Activated naive CD4-positive, alpha-beta T cell treated with anti-CD3 and anti-CD28 coated beads, Interleukin-2, amount 50 U/mL, for 72 hours (primary cell): ENCODE data around the gene NATD1. TPM values are rescaled to one million over a fixed set of nuclear protein-coding genes. Genes with fewer than 3 reads are reported as not detected.

Experiments
- ATAC-seq, 2 donors: fragments of 150-1000 bp; cut with Tn5 transposase; 2 replicates each; pipeline ENCODE4 v1.10.0; 2021; ENCODE audit warnings: mild to moderate bottlenecking in 2 of 2, moderate library complexity in 2 of 2
- DNase-seq, 2 donors: peaks; one replicate each; pipeline ENCODE4 v3.0.0; 2021 to 2022; ENCODE audit warnings: low spot score in 2 of 2
- H3K27ac Mint-ChIP-seq, 2 donors: one replicate each; pipeline ENCODE4 v1.8.0; 2022; ENCODE audit warnings: mild to moderate bottlenecking in 2 of 2, mixed read lengths in 2 of 2
- H3K36me3 Mint-ChIP-seq, 2 donors: one replicate each; pipeline ENCODE4 v1.8.0; 2022; ENCODE audit warnings: mixed read lengths in 2 of 2
- H3K9me3 Mint-ChIP-seq, 2 donors: one replicate each; pipeline ENCODE4 v1.8.0; 2022; ENCODE audit warnings: mixed read lengths in 2 of 2
- total RNA-seq, 2 donors: library from RNA; stranded (reverse); gene quantifications; one replicate each; pipeline ENCODE4 v1.2.3, GENCODE V29; 2022

NATD1 gene
- total RNA-seq, result 1 to 10 TPM; 2.6 to 2.9 TPM

DNA sequence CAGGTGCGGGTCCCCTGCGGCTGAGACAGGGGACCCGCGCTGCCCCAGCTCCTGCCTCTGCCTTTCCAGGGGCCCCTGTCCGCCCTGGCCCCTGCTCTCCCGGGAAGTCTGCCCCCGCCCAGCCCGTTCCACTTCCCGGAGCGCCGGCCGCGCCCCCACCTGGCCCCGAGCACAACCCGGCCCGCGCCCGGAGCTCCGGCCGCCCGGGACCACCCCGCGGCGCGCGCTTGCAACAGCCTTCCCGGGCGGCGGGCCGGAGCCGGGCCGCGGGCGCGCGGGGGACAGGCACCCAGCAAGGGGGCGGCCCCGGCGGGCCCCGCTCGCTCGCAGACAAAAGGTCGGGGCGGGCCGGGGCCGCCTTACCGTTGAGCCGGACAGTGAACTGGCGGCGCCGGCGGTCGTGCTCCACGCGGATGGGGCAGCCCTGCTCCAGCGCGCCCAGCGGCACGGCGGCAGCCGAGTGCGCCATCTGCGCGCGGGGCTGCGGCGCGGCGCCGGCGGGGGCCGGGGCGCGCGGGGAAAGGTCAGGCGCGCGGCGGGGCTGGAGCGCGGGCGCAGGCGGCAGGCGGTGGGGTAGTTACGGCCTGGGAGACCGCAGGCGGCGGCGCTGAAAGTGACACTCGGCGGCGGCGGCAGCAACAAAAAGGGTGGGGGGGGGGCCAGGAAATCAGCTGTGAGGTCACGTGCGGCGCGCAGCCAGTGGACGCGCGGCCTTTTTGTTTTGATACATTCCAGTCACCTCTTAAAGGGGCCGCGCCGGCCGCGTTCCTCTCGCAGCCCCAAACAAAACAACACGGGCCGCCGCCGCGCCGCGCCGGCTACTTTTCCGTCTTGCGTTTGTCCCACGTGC is at the start of gene NATD1:
Gene NATD1, minus strand, starts transcription at position 615 of the 850 bp plus-strand sequence. Its CDS starts 146 bp downstream, at position 469.
- Mint-ChIP-seq H3K27ac (peak within 1 kb of the TSS in 1 of 2 donors; percentile 80), H3K9me3 (no peaks in the 10 kb centered on the region), H3K36me3 (no peaks in the 10 kb centered on the region)
- DNase-seq (peak; percentile 67 to 83), ATAC-seq (peak; percentile 84 to 89)

DNA sequence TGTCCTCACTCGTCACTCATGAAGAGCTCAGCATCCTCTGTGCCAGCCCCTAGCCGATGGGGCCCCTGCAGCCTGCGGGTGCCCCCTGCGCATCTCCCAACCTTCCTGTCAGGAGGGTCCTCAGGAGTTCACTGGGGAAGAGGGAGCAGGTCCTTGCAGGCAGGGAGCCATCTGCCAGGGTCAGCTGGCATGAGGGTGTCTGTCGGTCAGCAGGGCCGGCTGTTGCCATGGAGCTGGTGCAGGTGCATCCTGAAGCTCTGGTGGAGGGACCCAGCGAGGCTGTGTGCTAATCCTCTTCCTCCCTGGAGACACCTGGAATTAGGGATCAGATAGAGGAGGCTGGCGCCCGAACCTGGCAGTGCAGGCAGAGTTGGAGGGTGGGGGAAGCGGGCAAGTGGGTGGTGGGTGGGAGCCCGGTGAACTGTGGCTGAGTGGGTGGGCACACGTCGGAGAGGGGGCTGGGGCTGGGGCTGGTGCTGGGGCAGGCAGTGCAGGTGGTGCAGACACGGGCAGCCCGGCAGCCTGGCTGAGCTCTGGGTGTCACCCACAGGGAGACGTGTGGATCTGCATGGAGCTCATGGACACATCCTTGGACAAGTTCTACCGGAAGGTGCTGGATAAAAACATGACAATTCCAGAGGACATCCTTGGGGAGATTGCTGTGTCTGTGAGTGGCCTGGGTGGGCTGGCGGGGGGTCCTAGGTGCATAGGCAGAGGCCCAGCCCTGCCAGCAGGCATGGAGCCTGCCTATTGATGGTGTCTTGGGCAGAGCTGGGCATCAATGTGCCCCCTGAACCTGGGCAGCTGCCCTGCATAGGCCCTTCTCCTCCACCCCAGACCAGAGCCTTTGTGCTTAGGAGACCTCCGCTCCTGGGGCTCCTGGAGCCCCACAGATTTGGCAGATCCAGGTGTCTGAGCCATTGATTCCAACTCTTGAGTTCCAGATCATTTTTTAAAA is 48.7 kb upstream of the NATD1 start:
- DNase-seq (no peak), ATAC-seq (no peak)
- H3K9me3 Mint-ChIP-seq, result no peaks in the 10 kb centered on the region
- H3K27ac Mint-ChIP-seq, result peak overlapping the region; percentile 4 to 41
- peaks cover 33 to 35% of the 10 kb centered on the region in 2 donors for H3K36me3 Mint-ChIP-seq

DNA sequence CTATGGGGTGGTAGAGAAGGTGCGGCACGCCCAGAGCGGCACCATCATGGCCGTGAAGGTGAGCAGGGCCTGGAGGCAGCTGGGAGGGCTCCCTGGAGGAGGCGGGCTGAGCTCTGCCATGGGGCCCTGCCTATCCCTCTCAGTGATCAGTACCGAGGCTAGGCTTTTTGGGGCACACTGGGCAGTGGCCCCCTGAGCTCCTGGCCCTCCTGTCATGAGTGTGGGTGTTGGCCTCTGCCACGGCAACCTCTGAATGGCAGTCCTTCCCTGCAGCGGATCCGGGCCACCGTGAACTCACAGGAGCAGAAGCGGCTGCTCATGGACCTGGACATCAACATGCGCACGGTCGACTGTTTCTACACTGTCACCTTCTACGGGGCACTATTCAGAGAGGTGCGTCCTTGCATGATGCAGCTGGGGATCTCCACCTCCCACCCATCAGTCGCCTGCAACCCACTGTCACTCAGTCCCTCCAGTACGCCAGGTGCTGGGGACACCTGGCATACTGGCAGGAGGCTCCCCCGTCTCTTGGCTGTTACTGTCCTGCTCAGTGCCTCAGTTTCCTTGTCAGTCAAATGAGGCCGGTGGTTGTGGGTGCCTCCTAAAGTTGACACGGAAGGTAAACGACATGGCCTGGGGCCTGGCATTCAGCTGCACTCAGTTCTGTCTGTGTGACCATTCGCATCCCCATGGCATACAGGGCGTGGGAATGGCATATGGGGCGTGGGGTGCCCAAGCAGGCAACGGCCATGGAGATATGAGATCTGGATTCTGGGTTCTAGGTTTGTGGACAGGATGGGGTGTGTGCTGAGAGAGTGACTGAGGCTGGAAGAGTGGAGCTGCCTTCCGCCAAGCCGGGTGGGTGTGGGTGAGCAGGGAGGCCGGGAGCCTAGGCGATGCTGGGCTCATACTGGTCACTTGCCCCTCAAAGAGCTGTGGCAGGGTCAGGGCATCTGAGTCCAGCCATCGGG is 47.7 kb upstream of the NATD1 start:
- DNase-seq (no peak), ATAC-seq (no peak)
- no peaks in the 10 kb centered on the region for H3K9me3 Mint-ChIP-seq
- H3K27ac Mint-ChIP-seq, result peak overlapping the region; percentile 3 to 4
- peaks cover 33 to 34% of the 10 kb centered on the region in 2 donors for H3K36me3 Mint-ChIP-seq

DNA sequence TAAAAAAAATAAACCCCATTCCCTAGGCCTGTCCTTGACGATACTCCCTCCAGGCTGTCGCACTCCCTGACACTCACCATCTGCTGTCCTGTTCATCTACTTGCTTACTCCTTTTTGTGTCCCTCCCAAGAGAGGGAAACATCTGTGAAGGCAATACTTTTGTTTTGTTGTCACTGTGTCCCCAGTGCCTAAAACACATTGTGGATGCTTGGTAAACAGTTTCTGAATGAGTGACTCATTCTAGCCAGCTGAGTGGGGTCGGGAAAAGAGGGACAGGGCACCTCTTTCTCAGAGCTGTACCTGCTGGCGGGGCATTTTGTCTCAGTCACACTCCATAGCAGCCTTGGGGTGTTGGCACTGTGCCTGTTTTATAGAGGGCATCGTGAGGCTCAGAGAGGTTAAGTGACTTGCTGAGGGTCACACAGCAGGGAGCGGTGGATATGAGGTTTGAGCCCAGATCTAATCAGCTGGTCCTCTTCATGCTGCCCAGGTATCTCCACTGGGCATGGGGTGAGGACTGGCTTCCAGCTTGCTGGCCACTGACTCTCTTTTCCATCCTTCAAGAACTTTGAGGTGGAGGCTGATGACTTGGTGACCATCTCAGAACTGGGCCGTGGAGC is 46.9 kb upstream of the NATD1 start:
- Mint-ChIP-seq H3K36me3 (peaks cover 26 to 28% of the 10 kb centered on the region in 2 donors), H3K27ac (peak overlapping the region in 1 of 2 donors; percentile 45), H3K9me3 (no peaks in the 10 kb centered on the region)
- DNase-seq, result no peak
- no peak for ATAC-seq

GRCh38 chr17:21298983-21299519 is 45.8 kb upstream of the NATD1 start:
- H3K9me3 Mint-ChIP-seq, result no peaks in the 10 kb centered on the region
- no peak for ATAC-seq
- H3K36me3 Mint-ChIP-seq, result peaks cover 27 to 31% of the 10 kb centered on the region in 2 donors

GRCh38 chr17:21298056-21298982 is 45.1 kb upstream of the NATD1 start:
- Mint-ChIP-seq H3K27ac (no peak overlapping the region), H3K9me3 (no peaks in the 10 kb centered on the region)
- ATAC-seq, result no peak

More at GRCh38 chr17:21298983-21299519, 45.8 kb upstream of the NATD1 start:
- DNase-seq, result no peak
- H3K27ac Mint-ChIP-seq, result no peak overlapping the region

DNA sequence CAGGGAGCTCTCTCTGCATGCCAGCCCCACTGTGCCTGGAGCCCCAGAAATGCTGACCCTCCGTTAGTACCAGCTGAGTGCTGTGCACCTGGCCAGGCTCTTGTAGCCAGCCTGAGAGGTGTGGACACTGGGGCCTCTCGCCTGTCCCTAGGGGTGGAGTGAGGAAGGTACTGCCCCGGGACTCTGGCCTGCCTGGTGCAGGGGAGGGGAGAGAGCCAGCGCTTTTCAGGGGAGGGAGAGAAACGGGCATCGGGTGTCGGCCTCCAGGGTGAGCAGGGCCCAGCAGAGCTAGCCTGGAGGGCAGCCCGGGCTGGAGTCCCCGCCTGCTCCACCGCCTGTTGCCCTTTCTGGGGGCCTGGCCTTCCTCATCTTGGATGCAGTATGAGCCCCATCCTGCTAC is 44.4 kb upstream of the NATD1 start:
- Mint-ChIP-seq H3K27ac (no peak overlapping the region), H3K9me3 (no peaks in the 10 kb centered on the region), H3K36me3 (peaks cover 20 to 21% of the 10 kb centered on the region in 2 donors)
- ATAC-seq, result no peak
- DNase-seq, result no peak

More at GRCh38 chr17:21298056-21298982, 45.1 kb upstream of the NATD1 start:
- no peak for DNase-seq
- peaks cover 20 to 24% of the 10 kb centered on the region in 2 donors for H3K36me3 Mint-ChIP-seq

- DNase-seq (no peak), ATAC-seq (no peak)
- peak overlapping the region in 1 of 2 donors; percentile 46 for H3K27ac Mint-ChIP-seq
- peaks cover 20 to 21% of the 10 kb centered on the region in 2 donors for H3K36me3 Mint-ChIP-seq
- H3K9me3 Mint-ChIP-seq, result no peaks in the 10 kb centered on the region
Measured at GRCh38 chr17:21297026-21297520, 43.9 kb upstream of the NATD1 start.

GRCh38 chr17:21296097-21297025 is 43.2 kb upstream of the NATD1 start:
- H3K27ac Mint-ChIP-seq, result peak overlapping the region in 1 of 2 donors; percentile 77
- H3K9me3 Mint-ChIP-seq, result no peaks in the 10 kb centered on the region
- no peak for ATAC-seq
- no peak for DNase-seq
- H3K36me3 Mint-ChIP-seq, result peaks cover 19 to 24% of the 10 kb centered on the region in 2 donors

GRCh38 chr17:21295036-21295952 is 42.1 kb upstream of the NATD1 start:
- DNase-seq, result no peak
- H3K27ac Mint-ChIP-seq, result peak overlapping the region; percentile 1 to 93
- no peaks in the 10 kb centered on the region for H3K9me3 Mint-ChIP-seq
- ATAC-seq, result peak in 1 of 2 donors; percentile 3
- peaks cover 12 to 19% of the 10 kb centered on the region in 2 donors for H3K36me3 Mint-ChIP-seq

GRCh38 chr17:21294321-21295035 is 41.3 kb upstream of the NATD1 start:
- peaks cover 12 to 16% of the 10 kb centered on the region in 2 donors for H3K36me3 Mint-ChIP-seq
- DNase-seq, result no peak
- no peak for ATAC-seq
- H3K27ac Mint-ChIP-seq, result peak overlapping the region; percentile 1 to 93
- no peaks in the 10 kb centered on the region for H3K9me3 Mint-ChIP-seq

GRCh38 chr17:21293831-21294210 is 40.6 kb upstream of the NATD1 start:
- H3K9me3 Mint-ChIP-seq, result no peaks in the 10 kb centered on the region
- peaks cover 12 to 16% of the 10 kb centered on the region in 2 donors for H3K36me3 Mint-ChIP-seq
- ATAC-seq (no peak), DNase-seq (no peak)
- peak overlapping the region in 1 of 2 donors; percentile 72 for H3K27ac Mint-ChIP-seq
